ENCODE measurements around the gene FN1.

DNA sequence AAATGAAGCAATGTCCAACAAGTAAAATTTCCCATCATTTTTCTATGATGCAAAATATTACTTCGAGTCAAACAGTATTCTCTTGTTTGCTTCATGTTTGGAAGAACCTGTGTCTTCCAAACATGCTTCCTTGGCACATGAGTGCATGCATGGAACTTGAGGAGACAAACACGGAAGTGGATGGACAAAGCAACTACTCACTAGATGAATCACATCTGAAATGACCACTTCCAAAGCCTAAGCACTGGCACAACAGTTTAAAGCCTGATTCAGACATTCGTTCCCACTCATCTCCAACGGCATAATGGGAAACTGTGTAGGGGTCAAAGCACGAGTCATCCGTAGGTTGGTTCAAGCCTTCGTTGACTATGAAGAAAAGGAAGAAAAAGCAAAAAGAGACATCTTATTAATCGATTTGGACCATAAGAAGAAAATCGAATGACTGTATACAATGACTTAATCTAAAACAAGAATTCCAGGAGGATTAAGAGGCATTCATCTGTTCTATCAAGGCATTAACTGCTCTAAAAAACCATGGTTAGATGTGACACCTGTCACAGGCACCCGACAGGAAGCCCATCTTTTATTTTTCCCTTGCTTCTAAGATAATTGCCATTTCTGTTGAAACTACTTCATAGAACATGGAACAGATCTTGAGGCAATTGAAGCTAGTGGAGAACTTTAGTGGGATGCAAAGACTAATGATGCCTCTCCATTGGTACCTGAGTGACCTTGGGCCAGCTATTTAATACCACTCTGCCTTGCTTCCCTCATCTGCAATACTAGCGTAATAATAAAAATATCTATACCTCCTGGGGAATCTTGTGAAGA, 68.0 kb downstream of the FN1 start:
- TF ChIP-seq, protein P1, sequence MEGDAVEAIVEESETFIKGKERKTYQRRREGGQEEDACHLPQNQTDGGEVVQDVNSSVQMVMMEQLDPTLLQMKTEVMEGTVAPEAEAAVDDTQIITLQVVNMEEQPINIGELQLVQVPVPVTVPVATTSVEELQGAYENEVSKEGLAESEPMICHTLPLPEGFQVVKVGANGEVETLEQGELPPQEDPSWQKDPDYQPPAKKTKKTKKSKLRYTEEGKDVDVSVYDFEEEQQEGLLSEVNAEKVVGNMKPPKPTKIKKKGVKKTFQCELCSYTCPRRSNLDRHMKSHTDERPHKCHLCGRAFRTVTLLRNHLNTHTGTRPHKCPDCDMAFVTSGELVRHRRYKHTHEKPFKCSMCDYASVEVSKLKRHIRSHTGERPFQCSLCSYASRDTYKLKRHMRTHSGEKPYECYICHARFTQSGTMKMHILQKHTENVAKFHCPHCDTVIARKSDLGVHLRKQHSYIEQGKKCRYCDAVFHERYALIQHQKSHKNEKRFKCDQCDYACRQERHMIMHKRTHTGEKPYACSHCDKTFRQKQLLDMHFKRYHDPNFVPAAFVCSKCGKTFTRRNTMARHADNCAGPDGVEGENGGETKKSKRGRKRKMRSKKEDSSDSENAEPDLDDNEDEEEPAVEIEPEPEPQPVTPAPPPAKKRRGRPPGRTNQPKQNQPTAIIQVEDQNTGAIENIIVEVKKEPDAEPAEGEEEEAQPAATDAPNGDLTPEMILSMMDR (IDR thresholded peaks at IDR 0.05), result no peak
- TF ChIP-seq EP300 (IDR thresholded peaks at IDR 0.05), result no peak

Data from stomach (tissue), 4 donors.